Activated T-helper 2 cell treated with anti-CD3 and anti-CD28 coated beads, Interferon-gamma antibody, Interleukin-2, Interleukin-4, amounts not matched to agents 10 μg/mL and 5 μg/mL and 100 μg/mL, durations not matched to agents 14 hours and 24 hours and 36 hours (primary cell): ENCODE results near the gene ZBED1. TPM values are rescaled to one million over a fixed set of nuclear protein-coding genes. Genes with fewer than 3 reads are reported as not detected.

Source experiments
- DNase-seq: peaks from one replicate; pipeline ENCODE4 v3.0.0; 2021; ENCODE audit warnings: low spot score
- H3K27ac Mint-ChIP-seq: one replicate; pipeline ENCODE4 v1.8.0; 2021; ENCODE audit warnings: mixed read lengths
- H3K27me3 Mint-ChIP-seq: one replicate; pipeline ENCODE4 v1.8.0; 2021; ENCODE audit warnings: low read depth, mixed read lengths
- H3K36me3 Mint-ChIP-seq: one replicate; pipeline ENCODE4 v1.8.0; 2021; ENCODE audit warnings: low read depth, mixed read lengths
- H3K4me1 Mint-ChIP-seq: one replicate; pipeline ENCODE4 v1.8.0; 2021; ENCODE audit warnings: low read depth, mixed read lengths
- H3K4me3 Mint-ChIP-seq: one replicate; pipeline ENCODE4 v1.8.0; 2021; ENCODE audit warnings: low read depth, mild to moderate bottlenecking, moderate library complexity, mixed read lengths
- H3K9me3 Mint-ChIP-seq: one replicate; pipeline ENCODE4 v1.8.0; 2021; ENCODE audit warnings: mixed read lengths
- intact Hi-C: fragments of 100-400 bp; cut with micrococcal nuclease; formaldehyde crosslinking; loops from one replicate; pipeline ENCODE4 v1.15.1; 2023
- total RNA-seq: library from RNA; stranded (reverse); gene quantifications from 2 replicates; pipeline ENCODE4 v1.2.3, GENCODE V29; 2022

Gene ZBED1
- total RNA-seq, 1 donor from 2014 or later, result 37.3 TPM

- H3K27ac Mint-ChIP-seq, result no peak overlapping the region
- H3K4me3 Mint-ChIP-seq, result no peak overlapping the region
- H3K36me3 Mint-ChIP-seq, result peaks cover 10% of the 10 kb centered on the region
- H3K27me3 Mint-ChIP-seq, result no peaks in the 10 kb centered on the region
- H3K4me1 Mint-ChIP-seq, result peaks cover 3% of the 10 kb centered on the region
- H3K9me3 Mint-ChIP-seq, result peaks cover 11% of the 10 kb centered on the region
- intact Hi-C loops, result no loop called here
- DNase-seq, result no peak
These were observed 53.3 kb downstream of the ZBED1 start for GRCh38 chrX:2447484-2447883.

DNA sequence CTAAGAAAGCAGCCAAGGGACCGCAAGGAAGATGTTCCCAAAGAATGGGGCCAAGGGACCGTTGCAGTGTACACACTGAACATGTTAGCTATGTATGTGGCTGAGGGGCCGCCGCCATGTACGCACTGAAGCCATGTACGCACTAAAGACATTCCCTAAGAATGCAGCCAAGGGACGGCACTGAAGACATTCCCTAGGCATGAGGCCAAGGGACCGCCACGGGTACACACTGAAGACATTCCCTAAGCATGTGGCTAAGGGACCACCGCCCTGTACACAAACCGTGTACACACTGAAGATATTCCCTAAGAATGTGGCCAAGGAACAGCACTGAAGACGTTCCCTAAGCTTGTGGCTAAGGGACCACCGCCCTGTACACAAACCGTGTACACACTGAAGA lies 54.0 kb downstream of the ZBED1 start:
- Mint-ChIP-seq H3K27ac (no peak overlapping the region), H3K4me3 (no peak overlapping the region), H3K9me3 (peaks cover 9% of the 10 kb centered on the region), H3K27me3 (no peaks in the 10 kb centered on the region), H3K36me3 (peaks cover 10% of the 10 kb centered on the region), H3K4me1 (peaks cover 3% of the 10 kb centered on the region)
- no peak for DNase-seq
- intact Hi-C loops, result no loop called here

DNA sequence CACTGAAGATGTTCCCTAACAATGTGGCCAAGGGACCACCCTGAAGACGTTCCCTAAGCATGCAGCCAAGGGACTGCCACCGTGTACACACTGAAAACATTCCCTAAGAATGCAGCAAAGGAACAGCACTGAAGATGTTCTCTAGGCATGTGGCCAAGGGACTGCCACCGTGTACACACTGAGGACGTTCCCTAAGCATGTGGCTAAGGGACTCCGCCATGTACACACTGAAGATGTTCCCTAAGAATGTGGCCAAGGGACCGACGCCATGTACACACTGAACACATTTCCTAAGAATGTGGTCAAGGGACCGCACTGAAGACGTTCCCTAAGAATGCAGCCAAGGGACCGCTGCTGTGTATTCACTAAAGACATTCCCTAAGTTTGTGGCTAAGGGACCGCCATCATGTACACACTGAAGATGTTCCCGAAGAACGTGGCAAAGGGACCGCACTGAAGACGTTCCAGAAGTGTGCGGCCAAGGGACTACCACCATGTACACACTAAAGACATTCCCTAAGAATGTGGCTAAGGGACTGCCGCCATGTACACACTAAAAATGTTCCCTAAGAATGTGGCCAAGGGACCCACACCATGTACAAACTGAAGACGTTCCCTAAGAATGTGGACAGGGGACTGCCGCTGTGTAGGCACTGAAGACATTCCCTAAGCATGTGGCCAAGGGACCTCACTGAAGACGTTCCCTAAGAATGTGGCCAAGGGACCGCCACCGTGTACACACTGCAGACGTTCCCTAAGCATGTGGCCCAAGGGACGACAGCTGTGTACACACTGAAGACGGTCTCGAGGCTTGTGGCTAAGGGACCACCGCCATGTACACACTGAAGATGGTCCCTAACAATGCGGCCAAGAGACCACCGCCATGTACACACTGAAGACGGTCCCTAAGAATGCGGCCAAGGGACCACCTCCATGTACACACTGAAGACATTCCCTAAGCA lies 54.8 kb downstream of the ZBED1 start:
- Mint-ChIP-seq H3K4me3 (no peak overlapping the region), H3K27ac (no peak overlapping the region), H3K9me3 (peaks cover 9% of the 10 kb centered on the region), H3K4me1 (no peaks in the 10 kb centered on the region), H3K36me3 (peaks cover 14% of the 10 kb centered on the region), H3K27me3 (no peaks in the 10 kb centered on the region)
- intact Hi-C loops, result no loop called here
- no peak for DNase-seq

DNA sequence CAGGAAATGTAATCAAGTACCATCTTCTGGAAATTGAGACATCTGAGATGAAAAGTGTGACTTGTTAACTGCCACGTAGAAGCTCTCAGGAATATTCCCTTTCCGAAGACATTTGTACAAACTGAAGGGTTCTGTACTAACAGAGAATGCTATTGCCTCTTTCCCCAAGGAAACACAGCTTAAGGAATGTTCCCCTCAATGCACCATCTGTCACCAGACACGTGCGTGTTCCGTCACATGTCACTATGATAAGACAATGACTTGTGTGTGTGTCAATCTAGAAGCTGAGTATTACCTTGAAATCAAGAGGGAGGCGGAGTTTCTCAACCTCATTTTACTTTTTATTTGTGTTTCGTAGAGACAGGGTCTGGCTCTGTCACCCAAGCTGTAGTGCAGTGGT lies 58.1 kb downstream of the ZBED1 start:
- Mint-ChIP-seq H3K9me3 (peaks cover 9% of the 10 kb centered on the region), H3K27me3 (no peaks in the 10 kb centered on the region), H3K36me3 (peaks cover 31% of the 10 kb centered on the region), H3K4me3 (no peak overlapping the region), H3K27ac (no peak overlapping the region), H3K4me1 (no peaks in the 10 kb centered on the region)
- intact Hi-C loops, result loop anchor here (2.0 kb wide), 1 partner anchor 44 kb away; no protein-coding TSS in a partner anchor
- no peak for DNase-seq

GRCh38 chrX:2441466-2441865 lies 59.3 kb downstream of the ZBED1 start:
- DNase-seq, result no peak
- H3K27me3 Mint-ChIP-seq, result no peaks in the 10 kb centered on the region
- H3K9me3 Mint-ChIP-seq, result peaks cover 2% of the 10 kb centered on the region
- intact Hi-C loops, result no loop called here
- no peaks in the 10 kb centered on the region for H3K4me1 Mint-ChIP-seq
- H3K27ac Mint-ChIP-seq, result no peak overlapping the region
- peaks cover 21% of the 10 kb centered on the region for H3K36me3 Mint-ChIP-seq
- H3K4me3 Mint-ChIP-seq, result no peak overlapping the region

DNA sequence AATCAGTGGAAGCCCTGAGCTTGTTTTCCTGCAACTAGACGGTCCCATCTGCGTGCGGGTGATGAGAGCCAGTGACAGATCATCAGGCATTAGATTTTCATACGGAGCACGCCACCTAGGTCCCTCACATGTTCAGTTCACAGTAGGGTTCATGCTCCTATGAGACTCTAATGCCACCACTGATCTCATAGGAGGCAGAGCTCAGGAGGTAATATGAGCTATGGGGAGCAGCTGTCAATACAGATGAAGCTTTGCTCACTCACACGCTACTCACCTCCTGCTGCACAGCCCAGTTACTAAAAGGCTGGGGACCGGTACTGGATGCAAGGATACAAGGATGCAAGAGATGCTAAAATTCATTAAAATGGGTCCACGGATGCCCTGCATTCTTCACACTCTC lies 61.2 kb downstream of the ZBED1 start:
- Mint-ChIP-seq H3K27ac (no peak overlapping the region), H3K27me3 (no peaks in the 10 kb centered on the region), H3K4me3 (no peak overlapping the region), H3K36me3 (peaks cover 25% of the 10 kb centered on the region), H3K4me1 (peaks cover 3% of the 10 kb centered on the region), H3K9me3 (no peaks in the 10 kb centered on the region)
- intact Hi-C loops, result no loop called here
- DNase-seq, result no peak

Other genes starting within 250 kb of the ZBED1 start
- gene DHRSX, start within 50 bp of the ZBED1 start, total RNA-seq, result 26.1 and 26.4 TPM in 2 replicates
- 280 and 290 TPM in 2 replicates for gene CD99, start 190.3 kb upstream of the ZBED1 start, total RNA-seq